GM19025 (cell line): ENCODE results near the gene MST1.

ENCODE experiments used
- ATAC-seq: cut with Tn5 transposase; IDR thresholded peaks from one replicate; pipeline ENCODE4 v1.9.1; 2021; ENCODE audit warnings: mild to moderate bottlenecking, low read depth, moderate library complexity; ENCODE audit not compliant: unreplicated experiment

MST1 gene

DNA sequence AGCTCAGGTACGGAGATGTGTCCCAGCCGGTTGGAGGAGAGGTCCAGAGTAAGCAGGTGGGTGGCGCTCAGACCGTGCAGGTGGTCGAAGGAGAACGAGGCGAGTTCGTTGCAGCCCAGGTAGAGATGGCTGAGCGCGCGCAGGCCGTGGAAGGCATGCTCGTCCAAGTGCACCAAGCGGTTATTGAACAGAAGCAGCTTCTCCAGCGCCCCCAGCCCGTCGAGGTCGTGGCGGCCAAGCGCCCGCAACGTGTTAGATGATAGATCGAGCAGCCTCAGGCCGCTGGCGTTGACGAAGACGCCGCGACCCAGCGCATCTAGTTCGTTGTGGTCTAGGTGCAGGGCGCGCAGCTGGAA is 29.6 kb upstream of the MST1 start:
- no peak for ATAC-seq

DNA sequence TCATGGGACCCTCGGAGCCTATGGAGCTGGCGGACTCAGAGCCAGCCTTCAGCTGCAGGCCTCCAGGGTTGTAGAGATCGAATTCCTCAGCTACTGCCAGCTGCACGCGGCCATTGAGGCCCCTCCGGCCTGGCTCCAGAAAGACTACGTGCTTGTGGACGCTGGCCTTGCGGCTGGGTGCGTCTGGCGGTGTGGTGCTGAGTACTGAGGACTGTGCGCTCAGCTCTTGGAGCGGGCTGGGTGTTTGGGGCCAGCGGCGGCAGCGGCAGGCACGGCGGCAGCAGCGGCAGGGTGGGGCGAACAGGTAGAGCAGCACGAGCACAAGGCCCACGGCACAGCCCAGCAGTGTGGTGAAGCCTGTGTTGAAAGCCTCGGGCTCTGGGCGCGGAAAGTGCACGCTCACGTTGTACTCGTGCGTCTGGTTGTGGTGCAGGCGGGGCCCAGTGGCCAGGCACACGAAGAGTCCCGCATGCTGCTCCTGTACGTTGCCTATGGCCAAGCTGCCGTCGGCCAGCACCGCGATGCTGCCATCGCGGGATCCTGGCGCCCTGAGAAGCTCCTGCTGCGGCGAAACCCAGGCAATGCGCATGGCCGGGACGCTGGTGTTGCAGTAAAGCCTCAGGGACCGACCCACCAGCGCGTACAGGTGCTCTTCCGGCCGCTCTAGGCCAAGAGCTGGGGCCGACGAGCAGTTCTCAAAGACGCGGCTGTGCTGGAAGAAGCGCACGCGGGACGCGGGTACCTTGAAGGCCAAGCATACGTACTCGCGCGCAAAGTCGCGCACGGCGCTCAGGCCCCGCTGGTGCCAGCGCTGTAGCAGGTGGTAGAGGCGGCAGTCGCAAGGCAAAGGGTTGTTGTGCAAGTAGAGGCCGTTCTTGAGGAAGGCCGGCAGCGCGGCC is 28.9 kb upstream of the MST1 start:
- no peak for ATAC-seq

DNA sequence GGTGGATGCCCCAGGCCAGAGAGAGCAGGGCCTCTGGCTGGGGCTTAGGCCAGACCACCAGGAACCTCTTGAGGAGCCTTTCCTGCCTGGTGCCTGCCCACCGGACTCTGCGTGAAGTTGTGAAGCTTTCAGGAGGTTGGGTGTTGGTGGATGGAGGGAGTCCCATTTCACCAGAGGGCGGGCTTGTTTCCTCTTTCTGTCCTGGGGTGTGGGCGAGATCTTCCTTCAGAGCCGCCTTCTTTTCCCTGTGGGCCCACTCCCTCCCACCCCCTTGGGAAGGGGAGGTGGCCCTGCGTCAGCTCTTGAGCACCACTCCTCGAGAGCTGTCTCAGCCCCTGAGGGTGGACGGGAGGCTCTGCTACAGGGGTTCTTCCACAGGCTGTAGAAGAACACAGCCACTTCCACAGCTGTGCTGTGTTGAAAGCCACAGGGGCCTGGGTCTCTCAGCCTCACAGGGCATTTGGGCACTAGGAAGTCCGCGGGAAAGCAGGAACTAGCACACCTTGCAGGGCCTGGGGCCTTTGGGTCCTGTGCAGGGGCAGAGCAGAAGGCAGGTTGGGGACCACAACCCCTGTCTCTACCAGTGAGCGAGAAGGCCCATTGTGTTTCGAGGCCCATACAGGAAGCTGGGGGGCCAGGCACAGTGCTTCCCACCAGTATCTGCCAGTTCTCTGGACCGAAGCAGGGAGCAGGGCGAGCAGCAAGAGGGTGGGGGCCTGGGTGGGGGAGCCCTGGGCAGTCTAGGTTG is 28.1 kb upstream of the MST1 start:
- no peak for ATAC-seq

GRCh38 chr3:49716691-49717210 is 27.5 kb upstream of the MST1 start:
- no peak for ATAC-seq

- ATAC-seq: no peak
These were observed 26.9 kb upstream of the MST1 start for GRCh38 chr3:49716169-49716568.

- no peak for ATAC-seq
These were observed 26.4 kb upstream of the MST1 start for GRCh38 chr3:49715611-49716121.

GRCh38 chr3:49714728-49715550 is 25.7 kb upstream of the MST1 start:
- no peak for ATAC-seq

DNA sequence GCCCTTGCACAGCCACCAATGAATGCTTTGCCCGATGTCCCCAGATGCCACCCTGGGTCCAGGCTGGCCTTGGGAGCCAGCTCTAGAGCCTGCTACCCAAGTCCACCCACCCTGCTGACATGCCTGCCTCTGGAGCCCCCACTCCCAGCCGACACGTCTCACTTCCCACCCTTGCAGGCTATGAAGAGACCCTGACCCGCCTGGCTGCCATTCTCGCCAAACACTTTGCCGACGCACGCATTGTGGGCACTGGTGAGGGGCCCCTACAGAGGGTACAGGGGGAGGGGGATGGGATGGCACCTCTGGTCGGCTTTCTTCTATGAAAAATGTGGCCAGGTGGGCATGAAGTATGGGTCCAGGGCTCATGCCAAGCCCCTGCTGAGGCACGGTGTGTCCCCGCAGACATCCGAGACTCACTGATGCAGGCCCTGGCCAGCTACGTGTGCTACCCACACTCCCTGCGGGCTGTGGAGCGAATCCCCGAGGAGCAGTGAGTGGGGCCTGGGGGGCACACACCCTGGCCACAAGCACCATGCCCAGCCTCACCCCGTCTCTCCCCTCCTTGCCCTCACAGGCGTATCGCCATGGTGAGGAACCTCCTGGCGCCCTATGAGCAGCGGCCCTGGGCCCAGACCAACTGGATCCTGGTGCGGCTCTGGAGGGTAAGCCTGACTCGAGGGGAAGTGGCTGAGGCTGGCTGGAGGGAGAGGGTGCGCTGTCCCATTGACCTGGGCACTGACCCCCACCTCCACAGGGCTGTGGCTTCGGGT is 24.2 kb upstream of the MST1 start:
- no peak for ATAC-seq

- no peak for ATAC-seq
These were observed 23.5 kb upstream of the MST1 start for GRCh38 chr3:49712631-49713317.

DNA sequence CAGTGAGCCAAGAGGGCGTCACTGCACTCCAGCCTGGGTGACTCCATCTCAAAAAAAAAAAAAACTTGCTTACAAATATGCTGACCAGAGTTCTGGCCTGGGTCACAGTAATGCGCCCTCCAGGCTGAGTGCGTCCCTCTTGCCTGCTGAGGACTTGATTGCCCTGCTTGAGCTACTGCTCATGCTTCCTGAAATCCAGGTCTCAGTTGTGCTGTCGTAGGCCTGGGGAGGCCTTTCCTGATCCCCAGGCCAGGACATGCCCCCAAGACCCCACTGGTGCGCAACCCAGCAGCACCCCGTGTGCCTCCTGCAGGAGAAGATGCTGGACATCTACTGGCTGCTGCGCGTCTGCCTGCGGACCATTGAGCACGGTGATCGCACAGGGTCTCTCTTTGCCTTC is 22.9 kb upstream of the MST1 start:
- ATAC-seq: no peak

DNA sequence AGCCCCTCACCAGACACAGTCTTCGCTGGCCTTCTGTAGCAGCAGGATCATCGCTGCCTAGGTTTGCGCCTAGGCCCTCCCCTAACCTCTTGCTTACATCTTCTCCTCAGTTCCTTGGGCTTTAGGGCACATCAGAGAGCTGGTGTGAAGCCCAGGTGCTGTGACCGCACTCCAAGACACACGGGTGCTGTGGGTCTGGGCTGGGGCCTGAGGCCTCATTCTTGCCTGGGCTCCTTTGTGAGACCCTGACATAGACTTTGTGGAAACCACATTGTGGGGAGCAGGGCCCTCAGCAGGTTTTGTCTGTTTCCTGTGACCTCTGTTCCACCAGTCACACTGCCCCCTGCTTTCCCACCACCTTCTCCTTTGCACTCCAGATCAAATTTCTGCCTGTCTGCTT is 22.2 kb upstream of the MST1 start:
- ATAC-seq: no peak

GRCh38 chr3:49709852-49710251 is 20.6 kb upstream of the MST1 start:
- ATAC-seq: no peak

GRCh38 chr3:49707113-49707480 is 17.8 kb upstream of the MST1 start:
- no peak for ATAC-seq

DNA sequence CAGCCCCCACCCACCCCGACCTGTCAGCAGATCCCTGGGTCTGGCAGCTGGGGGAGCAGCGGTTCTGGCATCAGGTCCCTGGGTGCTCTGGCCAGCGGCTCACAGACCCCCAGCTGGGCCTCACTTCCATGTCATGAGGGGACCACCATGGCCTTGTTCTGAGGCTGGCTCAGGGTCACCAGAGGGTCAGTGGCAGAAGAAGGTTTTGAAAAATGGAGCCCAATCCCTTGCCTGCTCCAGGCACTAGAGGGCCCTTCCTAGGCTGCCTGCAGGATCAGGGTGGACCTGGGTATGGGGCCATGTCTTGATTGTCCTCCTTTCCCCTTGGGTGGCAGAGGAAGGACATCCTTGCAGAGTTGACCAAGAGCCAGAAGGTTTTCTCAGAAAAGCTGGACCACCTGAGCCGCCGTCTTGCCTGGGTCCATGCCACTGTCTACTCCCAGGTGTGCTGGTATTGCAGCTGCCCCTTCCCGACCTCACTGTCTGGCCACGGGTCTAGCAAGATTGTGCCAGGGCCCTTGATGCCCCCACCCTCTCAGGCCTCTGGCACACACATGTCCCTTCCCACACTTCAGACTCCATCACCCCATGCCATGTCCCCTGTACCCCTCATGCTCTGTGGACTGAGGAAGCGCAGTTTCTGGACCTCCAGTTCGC is 17.3 kb upstream of the MST1 start:
- ATAC-seq: no peak

GRCh38 chr3:49705390-49705960 is 16.2 kb upstream of the MST1 start:
- no peak for ATAC-seq

GRCh38 chr3:49704629-49705028 is 15.4 kb upstream of the MST1 start:
- ATAC-seq: no peak

GRCh38 chr3:49703956-49704355 is 14.7 kb upstream of the MST1 start:
- no peak for ATAC-seq

GRCh38 chr3:49703443-49703927 is 14.2 kb upstream of the MST1 start:
- no peak for ATAC-seq
